ENCODE data around the gene NKD1.

GRCh38 chr16:50613964-50614474, 65.8 kb downstream of the NKD1 start:
- TF ChIP-seq POLR2AphosphoS5 (IDR thresholded peaks at IDR 0.05), result no peak
- TF ChIP-seq CTCF (IDR thresholded peaks at IDR 0.05), result no peak
